Measurements from ENCODE around the gene QSER1. TPM values are rescaled to one million over a fixed set of nuclear protein-coding genes. Genes with fewer than 3 reads are reported as not detected.
A peak's percentile ranks its signal among the peaks of the same experiment; 100 is the strongest.

QSER1 gene
- total and polyA plus RNA-seq, 10 of the 15 experiments (the other 5 are each of a cell fraction or from before 2014, with no cell fraction given), result 2.1 to 15.0 (median 9.4) TPM

- Histone ChIP-seq H3K27ac (ENCODE audit: control insufficient read depth, insufficient read depth) (no peak within 1 kb of the TSS), H3K4me1 (ENCODE audit: control insufficient read depth, insufficient read depth, low read length) (peaks cover 13% of the 10 kb centered on the region), H2AFZ (ENCODE audit: control insufficient read depth, low read depth, low read length) (peak within 1 kb of the TSS; percentile 56), H3K79me2 (ENCODE audit: control insufficient read depth, insufficient read depth, low read length) (no peaks in the 10 kb centered on the region), H3K36me3 (ENCODE audit: control insufficient read depth in 2 of 2, insufficient read depth in 2 of 2, low read length in 1 of 2) (no peaks in the 10 kb centered on the region), H3K27me3 (replicated peaks in 1 of 2; ENCODE audit: control insufficient read depth in 2 of 2, insufficient read depth in 2 of 2, low read length in 1 of 2) (peaks cover 0 to 5% of the 10 kb centered on the region in 2 experiments; a peak in 2 of 4 replicates), H4K20me1 (ENCODE audit: control insufficient read depth, insufficient read depth) (no peaks in the 10 kb centered on the region), H3K4me2 (ENCODE audit: control insufficient read depth, insufficient read depth) (peak within 1 kb of the TSS; percentile 76), H3K9me3 (replicated peaks; ENCODE audit: control insufficient read depth, insufficient read depth, low read length) (no peaks in the 10 kb centered on the region; the same call in 2 of the 3 replicates), H3K9ac (ENCODE audit: control insufficient read depth, insufficient read depth, low read length) (no peak within 1 kb of the TSS; the same call in 1 of the 2 replicates), H3K4me3 (peak within 1 kb of the TSS; percentile 50; the same call in 1 of the 2 replicates)
- ChIA-PET RAD21 (ENCODE audit: unreplicated experiment) (interaction anchor here (0.7 to 2.9 kb wide), 2 partner anchors 23 to 47 kb away, joined by 3 to 13 read pairs; partner anchors contain the start of gene TCP11L1), POLR2A (interaction anchor here (1.0 to 1.3 kb wide), 4 partner anchors 9 to 24 kb away, joined by 3 to 8 read pairs (median 4); partner anchors contain the start of gene TCP11L1), CTCF (interaction anchor here (1.2 to 1.7 kb wide), 3 partner anchors 28 to 49 kb away, joined by 3 to 5 read pairs (median 4); no protein-coding TSS in a partner anchor), SMC1A (ENCODE audit: uncharacterized antibody, unreplicated experiment) (interaction anchor here (1.0 to 3.0 kb wide), 8 partner anchors 10 to 49 kb away, joined by 4 to 12 read pairs (median 5); no protein-coding TSS in a partner anchor)
- 47% methylated on average over 61 of the region's 89 CpGs for WGBS (ENCODE audit: insufficient coverage, insufficient replicate concordance, low lambda C conversion rate, missing lambda C conversion rate)
- no peak for FAIRE-seq
- no TSS peak for BruUV-seq (replicated peaks)
- in situ Hi-C loops (cut with MboI) (no loop called here), intact Hi-C loops (cut with micrococcal nuclease; ENCODE audit: unreplicated experiment) (no loop called here)
- DNase-seq (ENCODE audit: low read depth, low spot score), result no peak
- peak; percentile 77 for ATAC-seq
- TF ChIP-seq WRNIP1 (IDR thresholded peaks at IDR 0.05; ENCODE audit: borderline replicate concordance, low read depth, low read length), result no peak
- no peak for TF ChIP-seq FOXK2 (IDR thresholded peaks at IDR 0.05)
- TF ChIP-seq FOS (IDR thresholded peaks at IDR 0.05; ENCODE audit: borderline replicate concordance, extremely low read depth, insufficient read length), result no peak
- TF ChIP-seq YY1 (IDR thresholded peaks at IDR 0.05; ENCODE audit: low read depth, low read length), result peak; percentile 39; the same call in 1 of the 2 replicates
- TF ChIP-seq MEF2A (IDR thresholded peaks at IDR 0.05; ENCODE audit: insufficient read depth, low read depth, low read length), result no peak
- TF ChIP-seq KLF5 (IDR thresholded peaks at IDR 0.05; ENCODE audit: partially characterized antibody), result no peak
- no peak for TF ChIP-seq STAT3 (IDR thresholded peaks at IDR 0.05; ENCODE audit: low read depth, low read length)
- no peak for TF ChIP-seq BCLAF1 (IDR thresholded peaks at IDR 0.05)
- TF ChIP-seq ESRRA (IDR thresholded peaks at IDR 0.05; ENCODE audit: low read length), result no peak
- no peak for TF ChIP-seq POU2F2 (IDR thresholded peaks at IDR 0.05; ENCODE audit: borderline replicate concordance, low read depth, low read length)
- no peak for TF ChIP-seq ASH2L (IDR thresholded peaks at IDR 0.05; ENCODE audit: borderline replicate concordance, low read depth)
- TF ChIP-seq SKIL (IDR thresholded peaks at IDR 0.05; ENCODE audit: low read depth, poor library complexity, severe bottlenecking), result no peak
- no peak for TF ChIP-seq RFX5 (IDR thresholded peaks at IDR 0.05; ENCODE audit: low read depth, low read length)
- TF ChIP-seq CREM (IDR thresholded peaks at IDR 0.05; ENCODE audit: low read depth), result no peak
- no peak for TF ChIP-seq SPI1 (IDR thresholded peaks at IDR 0.05; ENCODE audit: borderline replicate concordance, insufficient read depth, low read depth, low read length)
- no peak for TF ChIP-seq MYB (IDR thresholded peaks at IDR 0.05; ENCODE audit: borderline replicate concordance, low read depth, low read length)
- no peak for TF ChIP-seq ZNF274 (IDR thresholded peaks at IDR 0.05; ENCODE audit: insufficient read depth, insufficient read length)
- TF ChIP-seq HDAC2 (IDR thresholded peaks at IDR 0.05), result no peak
- no peak for TF ChIP-seq SUZ12 (IDR thresholded peaks at IDR 0.05; ENCODE audit: unreplicated experiment)
Observed at GRCh38 chr11:33015621-33016551, 123.3 kb downstream of the QSER1 start, which contains the start of gene DEPDC7. Gene DEPDC7, plus strand, starts transcription at chr11:33015878. Its CDS starts 78 bp downstream, at chr11:33015956.

Measured in GM12878 (cell line).